GM12878 (cell line): ENCODE results near the gene ACKR4. TPM values are rescaled to one million over a fixed set of nuclear protein-coding genes. Genes with fewer than 3 reads are reported as not detected.

Source experiments
- ATAC-seq: fragments of 200-7000 bp; cut with Tn5 transposase; 3 replicates; pipeline ENCODE4 v1.9.1; 2020; ENCODE audit warnings: mild to moderate bottlenecking, moderate library complexity
- BruUV-seq: library from RNA; stranded (reverse); fragments of 400-500 nt; replicated peaks from 2 replicates; lab custom pipeline; 2021; lab: Mats Ljungman, UMichigan
- CTCF ChIA-PET: fragments of 300-600 bp; sonication (Branson Sonifier 250); formaldehyde crosslinking; extraction: SDS; loops from one replicate; lab custom pipeline; 2021; ENCODE audit warnings: inconsistent platforms; lab: Yijun Ruan, JAX
- POLR2A ChIA-PET: fragments of 350-600 bp; formaldehyde crosslinking; extraction: SDS; loops from one replicate; lab custom pipeline; 2021; ENCODE audit warnings: inconsistent platforms; lab: Charles Lee
- RAD21 ChIA-PET: fragments of 300-600 bp; sonication (Branson Sonifier 250); formaldehyde crosslinking; loops from one replicate; lab custom pipeline; 2023; ENCODE audit warnings: antibody characterized with exemption; ENCODE audit not compliant: unreplicated experiment; lab: Charles Lee
- SMC1A ChIA-PET: fragments of 300-600 bp; sonication (Branson Sonifier 250); formaldehyde crosslinking; loops from one replicate; lab custom pipeline; 2023; ENCODE audit not compliant: unreplicated experiment, uncharacterized antibody; lab: Charles Lee
- DNase-seq: peaks from one replicate; pipeline ENCODE4 v3.0.0-alpha.2; 2011; ENCODE audit warnings: low read depth, low spot score
- FAIRE-seq: peaks from 3 replicates; lab custom pipeline; 2011; peaks lifted over from hg19 to GRCh38; lab: Jason Lieb, UNC
- H2AFZ ChIP-seq: 2 replicates; pipeline ENCODE4 v1.6.0; 2011; ENCODE audit warnings: low read depth, low read length, control low read depth; ENCODE audit not compliant: control insufficient read depth
- H3K27ac ChIP-seq: 2 replicates; pipeline ENCODE4 v1.5.1; 2011; ENCODE audit warnings: control low read depth; ENCODE audit not compliant: control insufficient read depth, insufficient read depth
- H3K27me3 ChIP-seq, 2 experiments: replicated peaks in 1 of 2; 2 replicates each; pipeline versions ENCODE4 v1.6.0 to v1.6.1; 2011; ENCODE audit warnings: low read length in 1 of 2; ENCODE audit not compliant: control insufficient read depth in 2 of 2, insufficient read depth in 2 of 2
- H3K36me3 ChIP-seq, 2 experiments: 2 replicates each; pipeline ENCODE4 v1.5.1; 2011; ENCODE audit warnings: low read length in 1 of 2; ENCODE audit not compliant: control insufficient read depth in 2 of 2, insufficient read depth in 2 of 2
- H3K4me1 ChIP-seq: 2 replicates; pipeline ENCODE4 v1.6.1; 2011; ENCODE audit warnings: mild to moderate bottlenecking, low read length, moderate library complexity, mixed read lengths; ENCODE audit not compliant: control insufficient read depth, insufficient read depth
- H3K4me2 ChIP-seq: 2 replicates; pipeline ENCODE4 v1.6.0; 2011; ENCODE audit warnings: control low read depth; ENCODE audit not compliant: control insufficient read depth, insufficient read depth
- H3K4me3 ChIP-seq: fragments of 200-600 bp; sonication (generic); 2 replicates; pipeline ENCODE4 v1.5.1; 2016
- H3K79me2 ChIP-seq: 2 replicates; pipeline ENCODE4 v1.6.0; 2011; ENCODE audit warnings: low read length; ENCODE audit not compliant: control insufficient read depth, insufficient read depth
- H3K9ac ChIP-seq: 2 replicates; pipeline ENCODE4 v1.8.0; 2011; ENCODE audit warnings: low read length, control low read depth, mixed read lengths; ENCODE audit not compliant: control insufficient read depth, insufficient read depth
- H3K9me3 ChIP-seq: replicated peaks from 3 replicates; pipeline ENCODE4 v1.5.1; 2011; ENCODE audit warnings: mild to moderate bottlenecking, low read length; ENCODE audit not compliant: control insufficient read depth, insufficient read depth
- H4K20me1 ChIP-seq: 2 replicates; pipeline ENCODE4 v1.6.0; 2011; ENCODE audit not compliant: control insufficient read depth, insufficient read depth
- BRCA1 ChIP-seq: IDR thresholded peaks from 2 replicates; pipeline ENCODE4 v1.6.1; 2011; ENCODE audit warnings: low read depth, low read length, improper control_type of control experiment
- CBX3 ChIP-seq: fragments of 200-600 bp; sonication (generic); IDR thresholded peaks from 2 replicates; pipeline ENCODE4 v1.6.1; 2016; ENCODE audit warnings: low read depth, borderline replicate concordance
- ELK1 ChIP-seq: IDR thresholded peaks from 2 replicates; pipeline ENCODE4 v1.6.1; 2012; ENCODE audit warnings: low read depth, low read length, improper control_type of control experiment
- ETV6 ChIP-seq, 2 experiments: fragments of 450-650 bp in 1 of 2; IDR thresholded peaks in 1 of 2; conservative IDR thresholded peaks in 1 of 2; 2 replicates each; pipeline ENCODE4 v1.6.1; 2014; ENCODE audit warnings: antibody characterized with exemption in 1 of 2, borderline replicate concordance in 1 of 2, low read depth in 1 of 2, mild to moderate bottlenecking in 1 of 2, moderate library complexity in 1 of 2
- IRF4 ChIP-seq: IDR thresholded peaks from 2 replicates; pipeline ENCODE4 v1.6.1; 2011; ENCODE audit warnings: low read depth, low read length
- MXI1 ChIP-seq: fragments of 150-350 bp; IDR thresholded peaks from 2 replicates; pipeline ENCODE4 v1.6.1; 2011; ENCODE audit warnings: low read depth, mild to moderate bottlenecking, inconsistent platforms, low read length, improper control_type of control experiment
- NR2C1 ChIP-seq: fragments of 450-650 bp; IDR thresholded peaks from 2 replicates; pipeline ENCODE4 v1.6.1; 2017; ENCODE audit warnings: antibody characterized with exemption, mild to moderate bottlenecking, moderate library complexity
- NRF1 ChIP-seq: conservative IDR thresholded peaks from 2 replicates; pipeline ENCODE4 v1.6.1; 2011; ENCODE audit warnings: mild to moderate bottlenecking, low read depth, low read length, improper control_type of control experiment
- PML ChIP-seq: IDR thresholded peaks from 2 replicates; pipeline ENCODE4 v1.6.1; 2012; ENCODE audit warnings: low read length, inconsistent platforms
- POLR2AphosphoS2 ChIP-seq: IDR thresholded peaks from 2 replicates; pipeline ENCODE4 v1.6.1; 2011; ENCODE audit warnings: low read depth, mild to moderate bottlenecking, low read length, improper control_type of control experiment, moderate library complexity
- RELA ChIP-seq: fragments of 450-650 bp; IDR thresholded peaks from 2 replicates; pipeline ENCODE4 v1.8.0; 2014; ENCODE audit warnings: borderline replicate concordance; ENCODE audit not compliant: partially characterized antibody
- SIN3A ChIP-seq: IDR thresholded peaks from 2 replicates; pipeline ENCODE4 v1.6.1; 2012; ENCODE audit warnings: low read depth, low read length, improper control_type of control experiment
- SP1 ChIP-seq: IDR thresholded peaks from one replicate; pipeline ENCODE4 v1.6.1; 2011; ENCODE audit warnings: low read depth, low read length
- STAT1 ChIP-seq: fragments of 450-650 bp; conservative IDR thresholded peaks from 2 replicates; pipeline ENCODE4 v1.6.1; 2014; ENCODE audit warnings: antibody characterized with exemption, mild to moderate bottlenecking
- STAT3 ChIP-seq: IDR thresholded peaks from 2 replicates; pipeline ENCODE4 v1.6.1; 2011; ENCODE audit warnings: low read depth, low read length, improper control_type of control experiment
- SUZ12 ChIP-seq: fragments of 200-600 bp; sonication (generic); IDR thresholded peaks from one replicate; pipeline ENCODE4 v1.6.1; 2018; ENCODE audit warnings: antibody characterized with exemption, mild to moderate bottlenecking; ENCODE audit not compliant: unreplicated experiment
- WGBS: methylation state at CpG from one replicate; pipeline ENCODE4 v1.1.6; 2016; ENCODE audit warnings: low lambda C conversion rate; ENCODE audit not compliant: insufficient replicate concordance, insufficient coverage; ENCODE audit errors: missing lambda C conversion rate; 5-methylcytosine and 5-hydroxymethylcytosine counted together
- in situ Hi-C: fragments of 300-500 bp; cut with MboI; formaldehyde crosslinking; loops from 9 replicates; pipeline ENCODE4 v1.14.3; 2018; ENCODE audit warnings: mixed read lengths
- intact Hi-C: fragments of 100-400 bp; cut with micrococcal nuclease; formaldehyde crosslinking; loops from one replicate; pipeline ENCODE4 v1.14.2; 2022; ENCODE audit not compliant: unreplicated experiment
- polyA plus RNA-seq, 11 experiments: library from polyadenylated mRNA; depleted of rRNA in 4 of 11; unstranded in 6 of 11; stranded (reverse) in 5 of 11; fragments of >200 nt; fragmentation: Nextera tagmentation in 4 of 11; fragmentation: Illumina TruSeq in 1 of 11; extraction: Ambion mirVana in 4 of 11; extraction: Trizol in 1 of 11; gene quantifications; 1 replicate in 1 of 11; 2 replicates in 10 of 11; pipeline versions ENCODE4 v1.2.1 to v1.2.3, GENCODE V29; 2011 to 2016; ENCODE audit warnings: inconsistent platforms in 2 of 11, missing spikeins in 2 of 11, low read depth in 1 of 11
- total RNA-seq, 4 experiments: library from RNA; depleted of rRNA in 3 of 4; stranded (reverse); fragments of >200 nt in 3 of 4; fragmentation: Illumina TruSeq in 1 of 4; extraction: Trizol in 1 of 4; gene quantifications; 2 replicates each; pipeline versions ENCODE4 v1.2.1 to v1.2.3, GENCODE V29; 2013 to 2021

ACKR4 gene
- total and polyA plus RNA-seq, 10 of the 15 experiments (the other 5 are each of a cell fraction or from before 2014, with no cell fraction given): 0.06 to 0.40 (median 0.12) TPM

GRCh38 chr3:132626955-132627354 lies 29.9 kb downstream of the ACKR4 start:
- SMC1A ChIA-PET: interaction anchor here (1.0 to 1.4 kb wide), 2 partner anchors 9 kb away, joined by 3 to 5 read pairs; no protein-coding TSS in a partner anchor
- Histone ChIP-seq H4K20me1 (no peaks in the 10 kb centered on the region), H2AFZ (no peak overlapping the region), H3K4me3 (no peak overlapping the region), H3K9me3 (no peaks in the 10 kb centered on the region), H3K36me3 (peaks cover 0 to 5% of the 10 kb centered on the region in 2 experiments; a peak in 2 of 4 replicates), H3K27me3 (no peaks in the 10 kb centered on the region)
- POLR2A ChIA-PET: interaction anchor here (1.1 kb wide), 1 partner anchor 84 kb away, joined by 4 read pairs; no protein-coding TSS in a partner anchor
- no TSS peak for BruUV-seq
- in situ Hi-C loops: no loop called here
- CTCF ChIA-PET: interaction anchor here (1.1 to 2.9 kb wide), 5 partner anchors 9 to 91 kb away, joined by 3 to 21 read pairs (median 4); no protein-coding TSS in a partner anchor
- TF ChIP-seq IRF4 (no peak), RELA (no peak), NRF1 (no peak), SUZ12 (no peak), STAT3 (no peak), BRCA1 (no peak), POLR2AphosphoS2 (no peak), PML (no peak), SP1 (no peak), NR2C1 (no peak), ELK1 (no peak), ETV6 (conservative IDR thresholded peaks at IDR 0.05 in 1 of 2, IDR thresholded peaks at IDR 0.05 in 1 of 2; ENCODE audit: borderline replicate concordance in 1 of 2, low read depth in 1 of 2) (no peak), STAT1 (no peak), SIN3A (no peak), MXI1 (no peak), CBX3 (no peak)
- TF ChIP-seq, all 136 proteins: peak for 0
- FAIRE-seq (no peak), ATAC-seq (no peak), DNase-seq (no peak)
- Histone ChIP-seq H3K27ac (no peak overlapping the region), H3K4me2 (no peak overlapping the region), H3K9ac (no peak overlapping the region), H3K79me2 (no peaks in the 10 kb centered on the region), H3K4me1 (peaks cover 12% of the 10 kb centered on the region)
- RAD21 ChIA-PET: no interaction called here
- WGBS: 100% methylated on average over 6 of the region's 6 CpGs
- intact Hi-C loops: no loop called here
